Panc1 (cell line): ENCODE data around the gene ENOX2.

Experiments
- CTCF ChIP-seq: fragments of 450-650 bp; IDR thresholded peaks from 2 replicates; pipeline ENCODE4 v1.5.1; 2017; ENCODE audit warnings: mild to moderate bottlenecking
- POLR2AphosphoS5 ChIP-seq: IDR thresholded peaks from 2 replicates; pipeline ENCODE4 v1.6.1; 2012; ENCODE audit warnings: mild to moderate bottlenecking, low read depth, low read length, moderate library complexity
- REST ChIP-seq, 2 experiments: IDR thresholded peaks; 2 replicates each; pipeline ENCODE4 v1.6.1; 2011 to 2012; ENCODE audit warnings: low read depth in 2 of 2, control low read depth in 1 of 2, low read length in 1 of 2, mild to moderate bottlenecking in 1 of 2, moderate library complexity in 1 of 2; ENCODE audit not compliant: insufficient read depth in 1 of 2
- SIN3A ChIP-seq: IDR thresholded peaks from 2 replicates; pipeline ENCODE4 v1.6.1; 2012; ENCODE audit warnings: low read depth, mild to moderate bottlenecking, low read length, moderate library complexity, borderline replicate concordance; ENCODE audit not compliant: insufficient read depth
- TCF7L2 ChIP-seq: IDR thresholded peaks from 2 replicates; pipeline ENCODE4 v1.6.1; 2011; ENCODE audit warnings: mild to moderate bottlenecking, low read depth, low read length, inconsistent platforms

GRCh38 chrX:130592204-130592603 lies 310.8 kb downstream of the ENOX2 start:
- TF ChIP-seq CTCF, result no peak
- TF ChIP-seq REST (IDR thresholded peaks at IDR 0.05; ENCODE audit: insufficient read depth in 1 of 2, low read depth in 2 of 2, low read length in 1 of 2), result no peak
- no peak for TF ChIP-seq POLR2AphosphoS5
- no peak for TF ChIP-seq SIN3A
- no peak for TF ChIP-seq TCF7L2
